K562 (cell line): ENCODE results near the gene TGOLN2. TPM values are rescaled to one million over a fixed set of nuclear protein-coding genes. Genes with fewer than 3 reads are reported as not detected.

Experiments used
- GTF2F1 ChIP-seq: IDR thresholded peaks from 2 replicates; pipeline ENCODE4 v1.6.1; 2011; ENCODE audit warnings: low read depth, low read length, improper control_type of control experiment
- KHSRP ChIP-seq: fragments of 450-650 bp; IDR thresholded peaks from 2 replicates; pipeline ENCODE4 v1.6.1; 2017
- polyA plus RNA-seq, 8 experiments: library from polyadenylated mRNA; depleted of rRNA in 4 of 8; stranded (reverse) in 5 of 8; unstranded in 3 of 8; fragments of >200 nt; fragmentation: Nextera tagmentation in 2 of 8; fragmentation: Illumina TruSeq in 1 of 8; extraction: Ambion mirVana in 2 of 8; extraction: Trizol in 1 of 8; gene quantifications; 2 replicates each; pipeline versions ENCODE4 v1.2.1 to v1.2.3, GENCODE V29; 2011 to 2014; ENCODE audit warnings: inconsistent platforms in 1 of 8, missing spikeins in 1 of 8
- total RNA-seq, 7 experiments: library from RNA; depleted of rRNA in 6 of 7; stranded (reverse); fragments of >200 nt in 6 of 7; fragmentation: Illumina TruSeq in 2 of 7; extraction: Trizol in 2 of 7; gene quantifications; 2 replicates each; pipeline versions ENCODE4 v1.2.1 to v1.2.3, GENCODE V29; 2011 to 2021; ENCODE audit warnings: low replicate concordance in 1 of 7
- TF ChIP-seq, protein P1 (sequence below): sonication (generic); formaldehyde crosslinking; IDR thresholded peaks from 2 replicates; pipeline ENCODE4 v1.8.0; 2022; ENCODE audit warnings: mild to moderate bottlenecking, low read depth, missing genetic modification reagents
- TF ChIP-seq, protein P2 (sequence below), 3 experiments: IDR thresholded peaks in 2 of 3; conservative IDR thresholded peaks in 1 of 3; 2 replicates each; pipeline ENCODE4 v1.5.1; 2011 to 2012; ENCODE audit warnings: low read length in 3 of 3, mild to moderate bottlenecking in 3 of 3, control low read depth in 2 of 3, improper control_type of control experiment in 1 of 3, inconsistent platforms in 1 of 3, low read depth in 1 of 3, mixed read lengths in 1 of 3, moderate library complexity in 1 of 3; ENCODE audit not compliant: insufficient read depth in 2 of 3
- TF ChIP-seq, protein P3 (sequence below), 2 experiments: fragments of 450-650 bp; formaldehyde crosslinking in 1 of 2; IDR thresholded peaks; 2 replicates each; pipeline versions ENCODE4 v1.4.0 to v1.6.1; 2014 to 2020; ENCODE audit warnings: mild to moderate bottlenecking in 2 of 2, borderline replicate concordance in 1 of 2, low read depth in 1 of 2

TGOLN2 gene
- total and polyA plus RNA-seq, 9 of the 15 experiments (the other 6 are each of a cell fraction or from before 2014, with no cell fraction given): 13.0 to 66.5 (median 35.9) TPM

DNA sequence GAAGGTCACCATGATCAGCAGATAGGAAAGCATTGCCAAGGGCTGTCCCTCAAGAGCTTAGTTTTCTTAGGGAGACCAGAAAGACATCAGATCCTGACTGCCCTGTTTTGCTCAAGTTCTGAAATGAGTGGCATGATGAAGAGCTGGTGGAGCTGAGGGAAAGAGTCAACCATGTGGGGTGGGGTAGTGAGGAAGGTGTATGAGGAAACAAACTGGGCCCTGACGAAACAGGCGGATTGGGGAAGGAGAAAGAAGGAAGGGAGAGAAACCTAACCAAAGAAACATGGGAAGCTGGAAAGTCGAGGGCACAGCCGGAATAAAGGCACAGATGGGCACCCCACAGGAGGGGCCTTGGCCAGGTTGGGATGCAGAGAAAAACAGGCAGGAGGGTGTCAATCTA lies 8.0 kb downstream of the TGOLN2 start (continued):
- TF ChIP-seq, protein P1, sequence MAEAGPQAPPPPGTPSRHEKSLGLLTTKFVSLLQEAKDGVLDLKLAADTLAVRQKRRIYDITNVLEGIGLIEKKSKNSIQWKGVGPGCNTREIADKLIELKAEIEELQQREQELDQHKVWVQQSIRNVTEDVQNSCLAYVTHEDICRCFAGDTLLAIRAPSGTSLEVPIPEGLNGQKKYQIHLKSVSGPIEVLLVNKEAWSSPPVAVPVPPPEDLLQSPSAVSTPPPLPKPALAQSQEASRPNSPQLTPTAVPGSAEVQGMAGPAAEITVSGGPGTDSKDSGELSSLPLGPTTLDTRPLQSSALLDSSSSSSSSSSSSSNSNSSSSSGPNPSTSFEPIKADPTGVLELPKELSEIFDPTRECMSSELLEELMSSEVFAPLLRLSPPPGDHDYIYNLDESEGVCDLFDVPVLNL (CRISPR knock-in tag): no peak
- no peak for TF ChIP-seq GTF2F1
- no peak for TF ChIP-seq KHSRP
- TF ChIP-seq, protein P2, sequence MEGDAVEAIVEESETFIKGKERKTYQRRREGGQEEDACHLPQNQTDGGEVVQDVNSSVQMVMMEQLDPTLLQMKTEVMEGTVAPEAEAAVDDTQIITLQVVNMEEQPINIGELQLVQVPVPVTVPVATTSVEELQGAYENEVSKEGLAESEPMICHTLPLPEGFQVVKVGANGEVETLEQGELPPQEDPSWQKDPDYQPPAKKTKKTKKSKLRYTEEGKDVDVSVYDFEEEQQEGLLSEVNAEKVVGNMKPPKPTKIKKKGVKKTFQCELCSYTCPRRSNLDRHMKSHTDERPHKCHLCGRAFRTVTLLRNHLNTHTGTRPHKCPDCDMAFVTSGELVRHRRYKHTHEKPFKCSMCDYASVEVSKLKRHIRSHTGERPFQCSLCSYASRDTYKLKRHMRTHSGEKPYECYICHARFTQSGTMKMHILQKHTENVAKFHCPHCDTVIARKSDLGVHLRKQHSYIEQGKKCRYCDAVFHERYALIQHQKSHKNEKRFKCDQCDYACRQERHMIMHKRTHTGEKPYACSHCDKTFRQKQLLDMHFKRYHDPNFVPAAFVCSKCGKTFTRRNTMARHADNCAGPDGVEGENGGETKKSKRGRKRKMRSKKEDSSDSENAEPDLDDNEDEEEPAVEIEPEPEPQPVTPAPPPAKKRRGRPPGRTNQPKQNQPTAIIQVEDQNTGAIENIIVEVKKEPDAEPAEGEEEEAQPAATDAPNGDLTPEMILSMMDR (IDR thresholded peaks at IDR 0.05 in 2 of 3, conservative IDR thresholded peaks at IDR 0.05 in 1 of 3; ENCODE audit: insufficient read depth in 2 of 3, low read depth in 1 of 3, low read length in 3 of 3): no peak
- TF ChIP-seq, protein P3, sequence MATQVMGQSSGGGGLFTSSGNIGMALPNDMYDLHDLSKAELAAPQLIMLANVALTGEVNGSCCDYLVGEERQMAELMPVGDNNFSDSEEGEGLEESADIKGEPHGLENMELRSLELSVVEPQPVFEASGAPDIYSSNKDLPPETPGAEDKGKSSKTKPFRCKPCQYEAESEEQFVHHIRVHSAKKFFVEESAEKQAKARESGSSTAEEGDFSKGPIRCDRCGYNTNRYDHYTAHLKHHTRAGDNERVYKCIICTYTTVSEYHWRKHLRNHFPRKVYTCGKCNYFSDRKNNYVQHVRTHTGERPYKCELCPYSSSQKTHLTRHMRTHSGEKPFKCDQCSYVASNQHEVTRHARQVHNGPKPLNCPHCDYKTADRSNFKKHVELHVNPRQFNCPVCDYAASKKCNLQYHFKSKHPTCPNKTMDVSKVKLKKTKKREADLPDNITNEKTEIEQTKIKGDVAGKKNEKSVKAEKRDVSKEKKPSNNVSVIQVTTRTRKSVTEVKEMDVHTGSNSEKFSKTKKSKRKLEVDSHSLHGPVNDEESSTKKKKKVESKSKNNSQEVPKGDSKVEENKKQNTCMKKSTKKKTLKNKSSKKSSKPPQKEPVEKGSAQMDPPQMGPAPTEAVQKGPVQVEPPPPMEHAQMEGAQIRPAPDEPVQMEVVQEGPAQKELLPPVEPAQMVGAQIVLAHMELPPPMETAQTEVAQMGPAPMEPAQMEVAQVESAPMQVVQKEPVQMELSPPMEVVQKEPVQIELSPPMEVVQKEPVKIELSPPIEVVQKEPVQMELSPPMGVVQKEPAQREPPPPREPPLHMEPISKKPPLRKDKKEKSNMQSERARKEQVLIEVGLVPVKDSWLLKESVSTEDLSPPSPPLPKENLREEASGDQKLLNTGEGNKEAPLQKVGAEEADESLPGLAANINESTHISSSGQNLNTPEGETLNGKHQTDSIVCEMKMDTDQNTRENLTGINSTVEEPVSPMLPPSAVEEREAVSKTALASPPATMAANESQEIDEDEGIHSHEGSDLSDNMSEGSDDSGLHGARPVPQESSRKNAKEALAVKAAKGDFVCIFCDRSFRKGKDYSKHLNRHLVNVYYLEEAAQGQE (IDR thresholded peaks at IDR 0.05; ENCODE audit: borderline replicate concordance): no peak
- TF ChIP-seq, protein P3 (CRISPR knock-in tag; IDR thresholded peaks at IDR 0.05; ENCODE audit: low read depth): no peak
